Memory B cell (primary cell): ENCODE results near the gene HBZ.
"Not testable (repeated sequence)": the region's sequence is repeated elsewhere in the genome, so short reads cannot be mapped to it uniquely, and the experiment has no call there.

Source experiments
- ATAC-seq: fragments of 150-1000 bp; cut with Tn5 transposase; 2 replicates; pipeline ENCODE4 v1.10.0; 2021; ENCODE audit warnings: low read depth, mild to moderate bottlenecking, moderate library complexity
- DNase-seq, 2 donors: peaks; one replicate each; pipeline ENCODE4 v3.0.0; 2022; ENCODE audit warnings: low spot score in 2 of 2
- H3K27ac Mint-ChIP-seq: one replicate; pipeline ENCODE4 v1.8.0; 2022; ENCODE audit warnings: mild to moderate bottlenecking, moderate library complexity, mixed read lengths
- H3K27me3 Mint-ChIP-seq: one replicate; pipeline ENCODE4 v1.8.0; 2022; ENCODE audit warnings: mixed read lengths
- H3K36me3 Mint-ChIP-seq: one replicate; pipeline ENCODE4 v1.8.0; 2022; ENCODE audit warnings: mild to moderate bottlenecking, mixed read lengths
- H3K4me1 Mint-ChIP-seq: one replicate; pipeline ENCODE4 v1.8.0; 2022; ENCODE audit warnings: mixed read lengths
- H3K4me3 Mint-ChIP-seq: one replicate; pipeline ENCODE4 v1.8.0; 2022; ENCODE audit warnings: mild to moderate bottlenecking, moderate library complexity, mixed read lengths
- H3K9me3 Mint-ChIP-seq: one replicate; pipeline ENCODE4 v1.8.0; 2022; ENCODE audit warnings: mixed read lengths

Gene HBZ

DNA sequence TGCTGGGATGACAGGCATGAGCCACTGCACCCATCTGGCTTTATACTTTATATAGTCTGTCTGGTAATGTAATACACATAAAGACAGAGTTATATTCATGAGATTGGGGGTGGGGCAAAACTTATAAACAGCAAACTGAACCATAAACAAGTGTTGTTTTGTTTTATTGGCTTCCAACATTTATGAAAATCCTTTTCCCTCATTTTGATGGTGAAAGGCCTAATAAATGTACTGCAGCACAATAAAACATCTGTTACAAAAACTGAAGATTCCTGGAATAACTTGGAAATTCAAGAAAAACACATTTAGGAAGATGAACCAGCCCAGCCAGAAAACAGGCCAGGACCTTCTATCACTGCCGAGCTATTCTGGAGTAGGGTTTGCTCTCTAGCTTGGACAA lies 30.1 kb upstream of the HBZ start:
- no peak overlapping the region for H3K27ac Mint-ChIP-seq
- H3K4me1 Mint-ChIP-seq = peaks cover 2% of the 10 kb centered on the region
- H3K36me3 Mint-ChIP-seq = peaks cover 1% of the 10 kb centered on the region
- no peak for ATAC-seq
- no peak overlapping the region for H3K4me3 Mint-ChIP-seq
- no peaks in the 10 kb centered on the region for H3K9me3 Mint-ChIP-seq
- DNase-seq = no peak
- no peaks in the 10 kb centered on the region for H3K27me3 Mint-ChIP-seq

DNA sequence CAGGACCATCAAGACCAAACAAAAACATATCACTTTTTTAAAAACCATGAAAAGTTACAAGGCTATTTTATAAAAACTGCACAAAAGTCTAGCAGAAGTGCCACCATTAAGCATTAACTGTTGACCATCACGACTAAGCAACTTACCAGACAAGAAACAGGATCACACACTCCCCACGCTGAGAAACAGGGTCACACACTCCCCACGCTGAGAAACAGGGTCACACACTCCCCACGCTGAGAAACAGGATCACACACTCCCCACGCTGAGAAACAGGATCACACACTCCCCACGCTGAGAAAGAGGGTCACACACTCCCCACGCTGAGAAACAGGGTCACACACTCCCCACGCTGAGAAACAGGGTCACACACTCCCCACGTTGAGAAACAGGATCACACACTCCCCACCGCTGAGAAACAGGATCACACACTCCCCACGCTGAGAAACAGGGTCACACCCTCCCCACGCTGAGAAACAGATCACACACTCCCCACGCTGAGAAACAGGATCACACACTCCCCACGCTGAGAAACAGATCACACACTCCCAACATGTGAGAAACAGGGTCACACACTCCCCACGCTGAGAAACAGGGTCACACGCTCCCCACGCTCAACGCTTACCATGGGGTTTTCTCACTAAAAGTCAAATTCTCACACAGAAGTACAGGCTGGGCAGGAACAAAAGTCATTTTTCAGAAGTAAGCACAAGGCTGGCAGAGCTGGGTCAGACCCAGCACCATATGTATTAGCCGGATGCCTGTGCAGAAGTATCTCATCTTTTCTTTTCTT lies 28.7 kb upstream of the HBZ start:
- H3K4me1 Mint-ChIP-seq, H3K9me3 Mint-ChIP-seq, H3K27me3 Mint-ChIP-seq, ATAC-seq, H3K36me3 Mint-ChIP-seq, H3K4me3 Mint-ChIP-seq, H3K27ac Mint-ChIP-seq, DNase-seq: not testable (repeated sequence)

DNA sequence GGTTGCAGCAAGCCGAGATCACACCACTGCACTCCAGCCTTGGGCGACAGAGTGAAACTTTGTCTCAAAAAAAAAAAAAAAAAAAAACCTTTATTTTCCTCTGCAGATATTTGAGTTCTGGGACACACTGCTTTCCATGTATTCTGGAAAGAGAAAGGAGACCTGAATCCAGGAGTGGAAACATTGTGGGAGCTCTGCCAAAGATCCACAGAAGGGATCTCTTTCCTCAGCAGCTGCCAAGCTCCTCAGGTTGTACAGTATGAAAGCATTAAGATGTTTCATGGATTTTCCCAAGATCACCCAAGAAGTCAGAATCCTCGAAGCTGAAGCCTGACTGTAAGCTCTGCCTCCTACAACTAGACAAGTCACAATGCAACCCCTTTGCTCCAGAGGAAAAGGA lies 27.4 kb upstream of the HBZ start:
- DNase-seq = no peak
- Mint-ChIP-seq H3K27me3 (no peaks in the 10 kb centered on the region), H3K27ac (no peak overlapping the region), H3K36me3 (peaks cover 1% of the 10 kb centered on the region), H3K4me3 (no peak overlapping the region), H3K4me1 (peaks cover 3% of the 10 kb centered on the region), H3K9me3 (no peaks in the 10 kb centered on the region)
- ATAC-seq = no peak

DNA sequence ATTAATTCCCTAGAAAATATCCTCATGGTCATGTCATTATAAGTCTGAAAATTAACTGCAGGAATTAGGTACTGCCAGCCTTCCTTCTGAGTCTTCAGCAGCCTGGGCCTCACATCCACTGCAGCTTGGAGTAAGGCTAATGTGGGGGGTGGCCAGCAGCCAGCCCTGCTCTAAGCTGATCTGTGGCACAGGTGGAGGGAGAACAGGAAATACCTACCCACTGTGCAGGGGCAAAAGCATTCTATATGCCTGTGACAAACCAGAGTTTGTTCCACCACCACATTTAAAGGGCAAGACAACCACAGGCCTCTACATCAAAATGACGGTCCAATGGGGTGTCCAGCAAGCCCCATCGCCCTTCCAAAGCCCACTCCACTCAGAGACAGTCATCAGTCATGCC lies 23.4 kb upstream of the HBZ start:
- DNase-seq (no peak), ATAC-seq (no peak)
- H3K4me3 Mint-ChIP-seq = no peak overlapping the region
- H3K27me3 Mint-ChIP-seq = no peaks in the 10 kb centered on the region
- peaks cover 5% of the 10 kb centered on the region for H3K36me3 Mint-ChIP-seq
- H3K4me1 Mint-ChIP-seq = peaks cover 5% of the 10 kb centered on the region
- H3K9me3 Mint-ChIP-seq = no peaks in the 10 kb centered on the region
- no peak overlapping the region for H3K27ac Mint-ChIP-seq

DNA sequence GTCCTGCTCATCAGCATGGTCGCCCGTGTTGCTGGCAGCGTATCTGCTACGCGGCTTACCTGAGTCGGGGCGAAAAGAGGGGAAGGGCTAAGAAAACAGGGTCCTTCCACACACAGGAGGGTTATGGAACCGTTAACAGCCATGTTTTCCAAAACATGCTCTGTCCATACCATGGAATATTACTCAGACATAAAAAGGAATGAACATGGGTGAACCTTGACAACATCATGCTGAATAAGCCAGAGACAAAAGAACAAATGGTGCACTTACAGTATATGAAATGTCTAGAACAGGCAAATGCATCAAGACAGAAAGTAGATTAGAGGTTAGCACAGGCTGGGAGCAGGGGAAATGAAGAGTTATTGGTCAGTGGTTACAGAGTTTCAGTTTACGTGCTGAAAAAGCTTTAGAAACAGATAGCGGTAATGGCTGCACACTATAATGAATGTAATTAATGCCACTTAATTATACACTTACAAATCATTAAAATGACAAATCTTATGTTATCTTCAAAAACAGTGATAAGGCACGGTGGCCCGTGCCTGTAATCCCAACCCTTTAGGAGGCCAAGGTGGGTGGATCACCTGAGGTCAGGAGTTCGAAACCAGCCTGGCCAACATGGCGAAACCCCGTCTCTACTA lies 21.8 kb upstream of the HBZ start:
- Mint-ChIP-seq H3K36me3 (peaks cover 3% of the 10 kb centered on the region), H3K27ac (no peak overlapping the region), H3K27me3 (no peaks in the 10 kb centered on the region), H3K9me3 (no peaks in the 10 kb centered on the region), H3K4me3 (no peak overlapping the region), H3K4me1 (peaks cover 13% of the 10 kb centered on the region)
- no peak for ATAC-seq
- DNase-seq = no peak

DNA sequence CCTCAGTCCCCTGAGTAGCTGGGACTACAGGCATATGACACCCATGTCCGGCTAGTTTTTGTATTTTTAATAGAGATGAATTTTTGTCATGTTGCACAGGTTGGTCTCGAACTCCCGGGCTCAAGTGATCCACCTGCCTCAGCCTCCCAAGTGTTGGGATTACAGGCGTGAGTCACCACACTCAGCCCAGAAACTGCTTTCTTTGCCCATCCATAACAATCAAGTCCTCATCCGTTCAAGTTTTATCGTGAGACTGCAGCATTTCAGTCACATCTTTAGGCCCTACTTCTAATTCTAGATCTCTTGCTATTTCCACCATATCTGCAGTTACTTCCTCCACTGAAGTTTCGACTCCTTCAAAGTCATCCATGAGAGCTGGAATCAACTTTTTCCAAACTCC lies 20.3 kb upstream of the HBZ start:
- ATAC-seq = no peak
- H3K27me3 Mint-ChIP-seq = no peaks in the 10 kb centered on the region
- peaks cover 16% of the 10 kb centered on the region for H3K4me1 Mint-ChIP-seq
- H3K9me3 Mint-ChIP-seq = no peaks in the 10 kb centered on the region
- no peak overlapping the region for H3K4me3 Mint-ChIP-seq
- H3K36me3 Mint-ChIP-seq = peaks cover 6% of the 10 kb centered on the region
- H3K27ac Mint-ChIP-seq = no peak overlapping the region
- DNase-seq = no peak

DNA sequence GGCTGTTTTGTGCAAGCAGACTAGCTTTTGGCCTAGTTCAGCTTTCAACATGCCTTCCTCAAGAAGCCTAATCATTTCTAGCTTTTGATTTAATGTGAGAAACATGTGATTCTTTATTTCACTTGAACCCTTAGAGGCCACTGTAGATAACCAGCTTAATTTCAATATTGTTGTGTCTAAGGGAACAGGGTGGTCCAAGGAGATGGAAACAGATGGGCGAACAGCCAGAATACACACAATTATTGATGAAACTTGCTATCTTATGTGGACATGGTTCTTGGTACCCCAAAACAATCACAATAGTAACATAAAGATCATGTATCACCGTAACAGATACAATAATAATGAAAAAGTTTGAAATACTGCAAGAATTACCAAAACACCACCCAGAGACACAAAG lies 18.7 kb upstream of the HBZ start:
- peaks cover 16% of the 10 kb centered on the region for H3K4me1 Mint-ChIP-seq
- no peak for ATAC-seq

DNA sequence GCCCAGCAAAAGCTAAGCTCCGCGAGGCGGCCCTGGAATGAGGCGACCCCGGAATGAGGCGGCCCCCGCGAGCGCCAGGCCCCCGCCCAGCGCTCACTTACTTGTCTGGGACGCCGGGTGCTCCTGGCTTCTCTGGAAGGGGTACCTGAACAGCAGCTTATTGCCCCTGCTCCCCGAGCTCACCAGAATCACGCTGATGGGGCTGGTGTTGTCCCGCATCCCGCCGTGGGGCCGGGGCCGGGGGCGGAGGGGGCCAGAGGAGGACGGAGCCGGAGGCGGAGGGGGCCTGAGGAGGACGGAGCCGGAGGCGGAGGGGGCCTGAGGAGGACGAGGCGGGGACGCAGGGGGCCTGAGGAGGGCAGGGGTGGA lies 14.4 kb upstream of the HBZ start:
- Mint-ChIP-seq H3K27me3 (no peaks in the 10 kb centered on the region), H3K4me1 (peaks cover 13% of the 10 kb centered on the region), H3K4me3 (peak overlapping the region; percentile 80), H3K36me3 (peaks cover 2% of the 10 kb centered on the region), H3K27ac (peak overlapping the region; percentile 95), H3K9me3 (no peaks in the 10 kb centered on the region)
- DNase-seq (peak in 1 of 2 donors; percentile 41), ATAC-seq (no peak)

More for the DNA sequence above, 18.7 kb upstream of the HBZ start:
- Mint-ChIP-seq H3K27ac (no peak overlapping the region), H3K9me3 (no peaks in the 10 kb centered on the region), H3K4me3 (no peak overlapping the region), H3K36me3 (peaks cover 6% of the 10 kb centered on the region), H3K27me3 (no peaks in the 10 kb centered on the region)
- no peak for DNase-seq

DNA sequence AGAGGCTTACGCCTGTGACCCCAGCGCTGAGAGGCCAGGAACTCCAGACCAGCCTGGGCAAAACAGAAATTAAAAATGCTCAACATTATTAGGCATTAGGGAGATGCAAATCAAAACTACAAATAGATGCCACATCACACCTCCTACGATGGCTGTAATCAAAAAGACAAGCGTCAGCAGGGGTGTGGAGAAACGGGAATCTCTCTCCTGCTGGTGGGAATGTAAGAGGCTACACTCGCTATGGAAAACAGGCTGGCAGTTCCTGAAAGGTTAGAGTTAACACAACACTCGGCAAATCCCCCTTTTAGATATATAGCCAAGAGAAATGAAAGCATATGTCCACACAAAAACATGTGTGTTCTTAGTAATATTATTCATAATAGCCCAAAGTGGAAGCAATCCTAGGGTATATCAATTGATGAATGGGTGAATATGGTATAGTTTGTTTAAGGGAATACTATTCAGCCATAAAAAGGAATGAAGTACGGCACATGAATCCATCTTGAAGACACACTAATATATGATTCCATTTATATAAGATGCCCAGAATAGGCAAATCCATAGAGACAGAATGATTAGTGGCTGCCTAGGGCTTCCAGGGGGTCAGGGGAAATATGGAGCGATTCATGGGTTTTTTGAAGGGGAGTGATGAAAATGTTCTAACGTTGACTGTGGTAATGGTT lies 12.1 kb upstream of the HBZ start:
- Mint-ChIP-seq H3K27me3 (peaks cover 11% of the 10 kb centered on the region), H3K9me3 (no peaks in the 10 kb centered on the region), H3K4me3 (no peak overlapping the region), H3K4me1 (peaks cover 4% of the 10 kb centered on the region), H3K27ac (no peak overlapping the region), H3K36me3 (peaks cover 2% of the 10 kb centered on the region)
- no peak for DNase-seq
- no peak for ATAC-seq

DNA sequence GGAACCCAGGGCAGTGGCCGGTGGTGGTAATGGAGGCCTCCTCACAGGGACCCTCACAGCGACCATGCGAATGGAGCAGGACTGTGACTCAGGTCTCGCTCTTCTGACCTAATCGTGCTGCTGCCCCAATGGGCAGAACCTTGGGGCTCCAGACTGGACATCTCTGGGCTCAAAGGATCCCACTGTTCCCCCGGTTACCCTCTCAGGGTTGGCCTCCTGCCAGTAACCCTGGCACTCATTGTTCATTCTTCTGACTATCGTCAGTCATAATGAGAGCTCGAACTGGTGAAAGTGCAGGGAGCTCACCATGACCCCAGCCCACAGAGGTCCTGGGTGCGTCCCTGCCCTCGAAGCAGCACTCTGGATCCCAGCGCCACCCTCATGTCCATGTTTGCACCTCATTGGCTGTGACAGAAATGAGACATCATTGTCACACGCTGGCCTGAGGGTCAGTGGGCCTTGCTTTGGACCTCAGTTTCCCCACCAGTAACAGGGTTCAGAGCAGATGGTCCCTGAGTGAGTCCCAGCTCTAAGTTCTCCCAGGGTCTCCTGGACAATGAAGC lies 10.0 kb upstream of the HBZ start:
- no peak overlapping the region for H3K27ac Mint-ChIP-seq
- no peaks in the 10 kb centered on the region for H3K9me3 Mint-ChIP-seq
- no peaks in the 10 kb centered on the region for H3K36me3 Mint-ChIP-seq
- H3K4me1 Mint-ChIP-seq = no peaks in the 10 kb centered on the region
- no peak for DNase-seq
- no peak overlapping the region for H3K4me3 Mint-ChIP-seq
- H3K27me3 Mint-ChIP-seq = peaks cover 11% of the 10 kb centered on the region
- ATAC-seq = no peak

DNA sequence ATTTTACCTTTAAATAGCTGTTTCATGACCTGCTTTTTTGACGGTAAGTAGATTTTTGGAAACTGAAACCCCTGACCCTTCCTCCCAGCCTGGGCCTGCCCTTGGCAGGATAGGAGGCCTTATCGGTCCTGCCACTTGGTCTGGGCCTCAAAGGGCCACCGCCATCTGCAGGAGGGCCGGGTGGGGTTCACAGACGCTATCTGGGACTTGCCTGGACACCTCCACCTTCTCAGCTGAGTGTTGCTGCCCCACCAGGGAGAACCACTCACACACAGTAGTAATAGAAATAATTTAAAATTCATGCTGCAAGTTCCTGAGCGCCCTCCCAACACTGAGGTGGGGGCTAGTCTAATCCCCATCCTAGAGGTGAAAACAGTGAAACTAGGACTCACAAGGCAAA lies 9.4 kb upstream of the HBZ start:
- Mint-ChIP-seq H3K4me1 (no peaks in the 10 kb centered on the region), H3K27ac (no peak overlapping the region)

DNA sequence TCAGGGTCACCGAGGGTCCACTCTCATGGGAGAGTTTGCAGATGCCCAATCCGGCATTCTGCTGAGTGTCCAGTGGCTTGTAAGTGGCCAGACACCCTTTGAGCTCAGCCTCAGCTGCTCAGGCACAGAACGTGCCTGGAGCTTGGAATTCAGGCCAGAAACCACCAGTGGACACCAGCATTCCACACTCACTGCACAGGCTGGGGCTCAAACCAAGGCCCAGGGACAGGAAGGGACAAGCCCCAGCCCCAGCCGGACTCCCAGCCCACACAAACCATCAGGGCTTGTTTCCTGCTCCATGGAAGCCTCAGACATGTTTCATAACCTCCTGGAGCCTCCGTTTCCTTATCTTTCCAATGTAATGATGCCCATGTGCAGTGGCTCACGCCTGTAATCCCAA lies 9.0 kb upstream of the HBZ start:
- no peaks in the 10 kb centered on the region for H3K4me1 Mint-ChIP-seq
- no peaks in the 10 kb centered on the region for H3K36me3 Mint-ChIP-seq

More for the DNA sequence above, 9.4 kb upstream of the HBZ start:
- H3K36me3 Mint-ChIP-seq = no peaks in the 10 kb centered on the region
- H3K9me3 Mint-ChIP-seq = no peaks in the 10 kb centered on the region
- peaks cover 11% of the 10 kb centered on the region for H3K27me3 Mint-ChIP-seq
- no peak for ATAC-seq
- no peak for DNase-seq
- no peak overlapping the region for H3K4me3 Mint-ChIP-seq

DNA sequence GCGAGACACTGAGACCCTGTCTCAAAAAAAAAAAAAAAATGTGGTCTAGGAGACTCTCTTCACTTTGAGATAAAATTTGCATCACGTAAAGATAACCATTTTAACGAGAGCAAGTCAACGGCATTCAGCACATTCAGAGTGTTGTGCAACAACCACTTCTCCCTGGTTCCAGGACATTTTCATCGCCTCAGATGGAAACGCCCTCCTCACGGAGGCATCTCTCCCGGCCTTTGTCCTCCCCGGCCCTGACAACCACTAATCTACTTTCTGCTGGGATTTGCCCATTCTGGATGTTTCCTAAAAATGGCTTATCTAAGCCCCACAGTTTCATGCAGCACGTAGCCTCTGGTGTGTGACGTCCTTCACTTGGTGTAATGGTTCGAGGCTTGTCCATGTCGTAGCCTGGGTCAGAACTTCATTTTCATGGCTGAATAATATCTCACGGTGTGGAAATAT lies 7.6 kb upstream of the HBZ start:
- Mint-ChIP-seq H3K36me3 (no peaks in the 10 kb centered on the region), H3K4me3 (no peak overlapping the region), H3K27ac (no peak overlapping the region), H3K4me1 (no peaks in the 10 kb centered on the region), H3K27me3 (peaks cover 15% of the 10 kb centered on the region), H3K9me3 (no peaks in the 10 kb centered on the region)
- no peak for ATAC-seq
- DNase-seq = no peak

More for the DNA sequence above, 9.0 kb upstream of the HBZ start:
- no peaks in the 10 kb centered on the region for H3K9me3 Mint-ChIP-seq
- no peak overlapping the region for H3K4me3 Mint-ChIP-seq
- peaks cover 11% of the 10 kb centered on the region for H3K27me3 Mint-ChIP-seq
- H3K27ac Mint-ChIP-seq = no peak overlapping the region
- ATAC-seq (no peak), DNase-seq (no peak)

DNA sequence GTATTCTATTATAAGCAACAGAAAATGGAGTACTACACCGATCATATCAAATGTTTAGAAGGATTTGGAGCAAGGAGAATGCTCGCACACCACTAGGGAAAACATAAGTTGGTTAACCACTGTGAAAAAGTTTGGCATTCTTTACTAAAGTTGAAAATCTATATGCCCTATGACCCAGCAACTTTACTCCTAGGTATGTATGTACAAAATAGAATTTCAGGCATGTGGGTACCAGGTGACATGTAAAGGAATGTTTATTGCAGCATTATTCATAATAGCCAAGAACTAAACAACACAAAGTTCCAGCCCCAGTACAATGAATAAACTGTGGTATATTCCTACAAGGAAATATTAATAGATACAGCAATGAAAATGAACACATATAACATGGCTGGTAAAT lies 5.8 kb upstream of the HBZ start:
- H3K4me1 Mint-ChIP-seq = no peaks in the 10 kb centered on the region
- DNase-seq (no peak), ATAC-seq (no peak)
- H3K4me3 Mint-ChIP-seq = no peak overlapping the region
- H3K36me3 Mint-ChIP-seq = no peaks in the 10 kb centered on the region
- no peaks in the 10 kb centered on the region for H3K9me3 Mint-ChIP-seq
- H3K27me3 Mint-ChIP-seq = peaks cover 15% of the 10 kb centered on the region
- H3K27ac Mint-ChIP-seq = no peak overlapping the region
